GM18870 (cell line): ENCODE measurements around the gene ADARB1.

Experiments used
- ATAC-seq: cut with Tn5 transposase; IDR thresholded peaks from one replicate; pipeline ENCODE4 v1.9.1; 2021; ENCODE audit warnings: moderate library complexity; ENCODE audit not compliant: unreplicated experiment

ADARB1 gene

DNA sequence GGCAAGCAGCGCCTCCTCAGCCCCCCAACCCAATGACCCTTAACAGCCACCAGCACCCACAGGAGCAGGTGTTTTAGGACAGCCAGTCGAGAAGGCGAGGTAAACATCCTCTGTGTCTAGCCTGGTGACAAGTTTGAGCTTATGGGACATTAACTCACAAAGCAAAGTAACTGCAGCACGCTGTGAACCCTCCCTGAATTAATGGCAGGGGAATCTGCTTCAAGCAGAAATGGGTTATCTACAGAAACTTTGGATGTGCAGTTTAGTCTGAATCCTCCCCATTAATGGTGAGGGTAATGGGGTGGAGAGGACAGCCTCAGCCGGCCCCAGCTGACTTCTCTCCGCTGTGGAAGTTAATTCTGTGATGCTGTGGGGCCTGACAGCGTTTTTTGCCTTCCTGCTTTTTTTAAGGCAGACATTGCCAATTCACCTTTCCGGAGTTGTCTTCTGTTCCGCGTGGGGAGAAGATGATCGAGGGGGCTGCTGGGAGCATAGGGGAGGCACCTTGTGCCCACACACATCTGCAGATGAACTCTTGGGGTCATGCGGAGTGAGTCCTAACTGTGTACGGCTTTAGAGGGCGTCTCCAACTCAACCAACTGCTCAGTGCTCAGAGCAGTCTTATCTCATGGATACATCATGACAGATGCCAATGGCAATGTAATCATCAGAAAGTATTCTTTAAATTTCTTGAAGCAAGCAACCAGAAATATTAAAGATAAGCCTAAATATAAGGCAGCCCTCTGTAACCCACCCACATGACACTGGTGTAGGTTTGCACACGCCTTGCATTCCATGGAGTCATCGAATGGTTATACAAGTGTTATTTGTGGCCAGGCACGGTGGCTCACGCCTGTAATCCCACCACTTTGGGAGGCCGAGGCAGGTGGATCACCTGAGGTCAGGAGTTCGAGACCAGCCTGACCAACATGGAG is 172.3 kb downstream of the ADARB1 start:
- ATAC-seq, result no peak

GRCh38 chr21:45248301-45248892 is 174.0 kb downstream of the ADARB1 start:
- no peak for ATAC-seq

GRCh38 chr21:45248893-45249381 is 174.6 kb downstream of the ADARB1 start:
- ATAC-seq, result no peak

DNA sequence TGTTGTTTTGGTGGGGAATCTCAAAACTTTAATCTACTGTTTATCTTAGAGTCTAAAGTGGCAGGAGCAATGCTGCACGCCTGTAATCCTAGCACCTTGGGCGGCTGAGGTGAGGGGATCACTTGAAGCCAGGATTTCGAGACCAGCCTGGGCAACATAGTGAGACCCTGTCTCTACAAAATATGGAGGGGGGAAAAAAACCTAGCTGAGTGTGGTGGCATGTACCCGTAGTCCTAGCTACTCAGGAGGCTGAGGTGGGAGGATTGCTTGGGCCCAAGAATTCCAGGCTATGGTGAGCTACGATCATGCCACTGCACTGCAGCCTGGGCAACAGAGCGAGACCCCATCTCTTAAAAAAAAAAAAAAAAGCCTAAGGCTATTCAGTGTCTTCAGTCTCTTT is 175.2 kb downstream of the ADARB1 start:
- ATAC-seq, result no peak

- ATAC-seq, result no peak
Measured at GRCh38 chr21:45250272-45250671, 175.9 kb downstream of the ADARB1 start.

GRCh38 chr21:45250914-45251634 is 176.7 kb downstream of the ADARB1 start:
- ATAC-seq, result no peak

GRCh38 chr21:45251635-45252447 is 177.5 kb downstream of the ADARB1 start:
- no peak for ATAC-seq

DNA sequence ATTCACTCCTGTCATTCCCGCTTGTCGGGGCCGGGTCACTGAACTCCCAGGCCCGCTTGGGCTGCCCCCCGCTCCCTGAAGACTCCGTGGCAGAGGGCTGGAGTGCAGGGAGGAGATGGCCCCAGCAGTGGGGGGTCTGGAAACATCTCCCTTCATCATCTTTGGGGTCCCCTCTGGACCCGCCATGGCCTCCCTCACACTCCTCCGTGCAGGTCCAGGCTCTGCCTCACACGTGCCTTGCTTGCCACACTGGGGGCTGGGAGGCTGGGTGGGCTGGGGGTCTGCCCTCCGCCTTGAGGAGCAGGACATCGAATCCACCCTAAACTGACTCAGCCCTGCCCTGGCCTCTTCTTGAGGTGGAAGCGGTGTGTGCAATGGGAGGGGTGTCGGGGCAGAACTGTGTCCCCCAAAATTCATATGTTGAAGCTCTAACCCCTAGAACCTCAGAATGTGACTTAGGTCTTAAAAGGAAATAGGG is 178.1 kb downstream of the ADARB1 start:
- ATAC-seq, result no peak

GRCh38 chr21:45253180-45253579 is 178.8 kb downstream of the ADARB1 start:
- ATAC-seq, result no peak

- ATAC-seq, result no peak
Measured at GRCh38 chr21:45253633-45254459, 179.5 kb downstream of the ADARB1 start.

GRCh38 chr21:45254460-45254930 is 180.1 kb downstream of the ADARB1 start:
- ATAC-seq, result no peak

- no peak for ATAC-seq
Measured at GRCh38 chr21:45255381-45256020, 181.1 kb downstream of the ADARB1 start.

GRCh38 chr21:45256021-45256911 is 181.9 kb downstream of the ADARB1 start:
- ATAC-seq, result no peak

DNA sequence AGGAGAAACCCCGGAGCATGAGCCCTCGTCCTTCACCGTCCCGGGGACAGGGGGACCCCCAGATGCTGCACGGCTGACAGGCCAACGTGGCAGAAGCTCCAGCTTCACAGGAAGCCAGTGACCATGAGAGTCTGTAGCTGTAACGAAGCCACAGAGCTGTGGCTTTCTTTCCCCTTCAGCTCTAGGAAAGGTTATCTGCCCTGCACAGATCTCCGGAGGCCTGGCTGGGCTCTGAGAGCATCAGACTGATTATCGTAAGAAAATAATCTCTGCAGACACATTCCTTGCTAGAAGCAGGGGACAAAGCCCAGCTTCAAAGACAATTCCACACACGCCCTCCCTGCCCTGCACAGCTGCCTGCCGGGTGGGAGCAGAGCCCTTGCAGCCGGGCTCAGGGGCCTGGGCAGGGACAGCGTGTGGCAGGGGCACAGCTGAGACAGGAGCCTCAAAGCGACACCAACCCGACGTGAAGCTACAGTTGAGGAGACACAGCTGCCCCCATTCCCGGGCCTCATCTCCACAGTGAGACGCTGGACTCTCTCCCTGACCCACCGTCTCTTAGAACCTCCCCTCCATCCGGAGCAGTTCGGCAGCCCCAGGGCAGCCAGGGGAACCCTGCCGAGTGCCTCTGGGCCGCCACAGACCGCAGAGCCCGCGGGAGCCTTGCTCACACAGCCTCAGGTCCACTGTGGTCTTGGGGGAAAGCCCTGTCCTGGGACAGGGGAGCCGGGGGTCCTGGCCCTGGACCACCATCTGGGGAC is 182.7 kb downstream of the ADARB1 start:
- ATAC-seq, result no peak

DNA sequence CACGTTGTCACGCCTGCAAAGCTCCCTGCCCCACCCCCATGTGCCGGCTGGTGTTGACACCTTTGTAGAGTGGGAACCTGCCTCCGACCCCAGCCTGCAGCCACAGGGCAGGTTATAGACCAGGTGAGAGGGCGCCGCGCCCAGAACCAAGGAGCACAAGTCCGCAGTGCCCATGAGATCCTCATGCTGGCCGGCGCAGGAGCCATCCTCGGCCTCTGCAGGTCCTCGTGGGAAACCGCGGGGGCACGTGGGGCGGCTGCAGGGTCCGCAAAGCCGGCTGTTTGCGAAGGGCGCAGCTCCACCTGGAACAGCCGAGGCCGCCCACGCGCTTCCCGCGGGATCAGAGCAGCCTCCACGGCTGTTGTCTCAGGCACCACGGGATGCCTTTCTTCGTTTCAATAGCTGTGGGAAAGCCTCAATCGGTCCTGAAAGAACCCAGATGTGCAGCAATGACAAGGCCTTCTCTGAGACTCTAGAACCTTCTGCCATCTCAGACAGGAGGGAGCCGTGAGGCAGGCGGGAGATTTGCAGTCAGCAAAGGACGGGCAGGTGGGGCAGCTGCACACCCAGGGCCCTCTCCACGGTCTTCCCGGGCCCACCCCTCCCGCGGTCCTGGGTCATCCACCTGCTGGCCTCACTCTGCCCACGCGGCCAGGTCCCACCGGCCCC is 183.4 kb downstream of the ADARB1 start:
- no peak for ATAC-seq

DNA sequence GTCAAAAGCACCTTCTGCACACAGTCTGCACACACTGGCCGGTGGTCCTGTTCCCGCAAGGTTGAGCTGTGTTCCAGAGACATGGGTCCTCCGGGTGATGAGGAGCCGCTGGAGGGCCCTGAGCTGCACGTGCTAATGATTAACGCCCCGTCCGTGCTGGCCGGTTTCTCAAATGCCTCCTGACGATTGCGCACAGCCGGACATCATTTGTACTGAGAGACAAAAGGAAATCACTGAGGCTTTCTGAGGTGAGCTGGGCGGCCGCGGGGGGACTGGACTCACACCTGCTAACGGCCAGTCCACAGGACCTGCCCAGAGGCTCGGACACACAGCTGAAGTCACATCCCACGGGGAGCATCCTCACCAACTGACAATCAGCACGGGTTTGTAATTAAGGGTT is 184.1 kb downstream of the ADARB1 start:
- no peak for ATAC-seq
